Measurements from ENCODE around the gene CAMTA1.

- TF ChIP-seq ZFP30 (CRISPR knock-in tag; IDR thresholded peaks at IDR 0.05) (no peak), TCF4 (CRISPR knock-in tag; IDR thresholded peaks at IDR 0.05; ENCODE audit: borderline replicate concordance) (no peak), RARB (CRISPR knock-in tag; IDR thresholded peaks at IDR 0.05) (no peak), ZNF565 (CRISPR knock-in tag; conservative IDR thresholded peaks at IDR 0.05; ENCODE audit: low read depth) (no peak)
Measured at GRCh38 chr1:6962478-6962995, 177.3 kb downstream of the CAMTA1 start.
